ENCODE results near the gene SHANK3. TPM values are rescaled to one million over a fixed set of nuclear protein-coding genes. Genes with fewer than 3 reads are reported as not detected.

Gene SHANK3
- total RNA-seq, 1 donor from 2014 or later, result not detected

DNA sequence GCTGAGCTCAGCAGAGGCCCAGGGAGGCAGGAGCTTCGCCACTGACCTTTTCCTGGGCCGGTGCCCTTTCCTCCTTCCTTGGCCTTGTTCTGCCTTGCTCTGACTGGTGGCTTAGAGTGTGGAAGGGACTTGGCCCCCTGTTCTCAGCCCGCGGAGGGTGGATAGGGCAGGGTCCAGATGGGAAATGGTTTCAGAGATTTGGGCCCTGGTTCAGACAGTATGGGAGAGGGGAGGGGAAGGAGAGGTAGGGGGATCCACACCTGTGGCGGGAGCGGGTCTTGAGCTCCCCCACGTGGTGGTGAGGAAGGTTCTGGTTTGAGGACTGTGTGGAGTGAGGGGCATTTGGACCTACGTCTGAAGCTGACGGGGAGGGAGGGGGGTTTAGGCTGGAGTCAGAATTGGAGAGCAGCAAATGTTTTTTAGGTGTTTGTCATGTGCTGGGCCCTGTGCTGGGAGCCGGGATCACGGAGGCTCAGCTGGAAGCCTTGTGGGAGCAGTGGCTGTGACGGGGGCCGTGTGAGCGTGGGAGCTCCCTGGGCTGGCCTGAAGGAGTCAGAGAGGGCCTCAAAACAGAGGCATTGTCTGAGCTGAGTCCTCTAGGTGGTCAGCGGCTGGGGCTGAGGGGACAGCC, 27.2 kb downstream of the SHANK3 start:
- H3K36me3 Mint-ChIP-seq (ENCODE audit: low read depth), result no peaks in the 10 kb centered on the region

DNA sequence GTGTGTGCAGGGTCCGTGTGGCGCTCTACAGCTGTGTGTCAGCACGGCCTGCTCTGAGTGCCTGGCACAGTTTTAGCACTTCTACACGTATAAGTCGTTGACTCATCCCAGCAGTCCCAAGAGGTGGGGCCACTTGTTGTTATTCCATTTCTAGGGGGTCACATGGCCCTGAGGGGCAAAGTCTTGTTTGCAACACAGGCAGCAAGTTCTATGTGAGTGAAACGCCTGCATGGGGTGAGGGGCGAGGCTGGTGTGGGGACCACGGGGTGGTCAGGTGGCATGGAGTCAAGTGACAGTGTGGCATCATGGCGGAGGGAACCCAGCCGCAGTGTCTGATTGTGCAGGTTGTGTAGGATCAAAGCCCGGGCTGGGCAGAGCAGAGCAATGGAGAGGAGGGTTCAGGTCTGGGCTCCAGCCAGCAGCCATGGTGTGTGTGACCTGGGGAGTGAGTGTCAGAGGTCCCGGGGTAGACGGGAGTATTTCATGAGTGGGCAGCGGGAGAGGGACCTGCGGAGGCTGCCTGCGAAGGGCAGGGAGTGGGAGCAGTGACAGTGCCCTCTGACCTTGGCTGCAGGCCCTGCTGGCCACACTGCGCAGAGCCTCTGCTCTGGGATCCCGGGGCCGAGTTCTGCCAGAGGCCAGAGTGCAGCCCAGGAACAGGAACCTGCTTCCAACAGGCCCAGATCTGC, 27.9 kb downstream of the SHANK3 start:
- TF ChIP-seq, protein P1, sequence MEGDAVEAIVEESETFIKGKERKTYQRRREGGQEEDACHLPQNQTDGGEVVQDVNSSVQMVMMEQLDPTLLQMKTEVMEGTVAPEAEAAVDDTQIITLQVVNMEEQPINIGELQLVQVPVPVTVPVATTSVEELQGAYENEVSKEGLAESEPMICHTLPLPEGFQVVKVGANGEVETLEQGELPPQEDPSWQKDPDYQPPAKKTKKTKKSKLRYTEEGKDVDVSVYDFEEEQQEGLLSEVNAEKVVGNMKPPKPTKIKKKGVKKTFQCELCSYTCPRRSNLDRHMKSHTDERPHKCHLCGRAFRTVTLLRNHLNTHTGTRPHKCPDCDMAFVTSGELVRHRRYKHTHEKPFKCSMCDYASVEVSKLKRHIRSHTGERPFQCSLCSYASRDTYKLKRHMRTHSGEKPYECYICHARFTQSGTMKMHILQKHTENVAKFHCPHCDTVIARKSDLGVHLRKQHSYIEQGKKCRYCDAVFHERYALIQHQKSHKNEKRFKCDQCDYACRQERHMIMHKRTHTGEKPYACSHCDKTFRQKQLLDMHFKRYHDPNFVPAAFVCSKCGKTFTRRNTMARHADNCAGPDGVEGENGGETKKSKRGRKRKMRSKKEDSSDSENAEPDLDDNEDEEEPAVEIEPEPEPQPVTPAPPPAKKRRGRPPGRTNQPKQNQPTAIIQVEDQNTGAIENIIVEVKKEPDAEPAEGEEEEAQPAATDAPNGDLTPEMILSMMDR (IDR thresholded peaks at IDR 0.05), result no peak
- no peak for ATAC-seq (ENCODE audit: low read depth)
- CTCF ChIA-PET, result no interaction called here
- no peak for DNase-seq
- Mint-ChIP-seq H3K4me1 (no peaks in the 10 kb centered on the region), H3K27ac (no peak overlapping the region), H3K27me3 (peaks cover 12% of the 10 kb centered on the region), H3K36me3 (ENCODE audit: low read depth) (no peaks in the 10 kb centered on the region), H3K9me3 (no peaks in the 10 kb centered on the region), H3K4me3 (no peak overlapping the region)
- intact Hi-C loops (cut with micrococcal nuclease), result no loop called here
- POLR2A ChIA-PET, result no interaction called here

More for the DNA sequence above, 27.2 kb downstream of the SHANK3 start:
- Mint-ChIP-seq H3K4me3 (no peak overlapping the region), H3K27ac (no peak overlapping the region), H3K9me3 (no peaks in the 10 kb centered on the region), H3K27me3 (peaks cover 12% of the 10 kb centered on the region), H3K4me1 (no peaks in the 10 kb centered on the region)
- intact Hi-C loops (cut with micrococcal nuclease), result no loop called here
- ATAC-seq (ENCODE audit: low read depth) (no peak), DNase-seq (no peak)
- POLR2A ChIA-PET, result no interaction called here
- CTCF ChIA-PET, result no interaction called here
- TF ChIP-seq, protein P1 (IDR thresholded peaks at IDR 0.05), result no peak

DNA sequence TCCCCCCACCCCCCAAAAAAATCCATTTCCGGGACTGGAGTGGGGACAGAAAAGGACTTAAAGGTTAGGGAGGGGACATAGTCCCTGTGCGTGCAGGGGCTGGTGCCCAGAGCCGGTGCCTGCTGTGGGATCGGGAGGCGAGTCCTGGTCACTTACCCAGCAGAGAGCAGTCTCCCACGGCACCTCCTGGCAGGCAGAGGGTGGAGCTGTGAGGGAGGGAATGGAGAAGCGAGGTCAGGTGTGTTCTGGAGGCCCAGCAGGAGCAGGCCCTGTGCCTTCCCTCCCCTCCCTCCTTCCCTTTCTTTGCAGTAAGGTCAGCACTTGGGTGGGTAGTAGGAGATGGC, 28.4 kb downstream of the SHANK3 start:
- Mint-ChIP-seq H3K4me1 (no peaks in the 10 kb centered on the region), H3K9me3 (no peaks in the 10 kb centered on the region), H3K27ac (no peak overlapping the region), H3K36me3 (ENCODE audit: low read depth) (no peaks in the 10 kb centered on the region), H3K27me3 (peaks cover 9% of the 10 kb centered on the region), H3K4me3 (no peak overlapping the region)
- POLR2A ChIA-PET, result no interaction called here
- intact Hi-C loops (cut with micrococcal nuclease), result no loop called here
- TF ChIP-seq, protein P1 (IDR thresholded peaks at IDR 0.05), result no peak
- CTCF ChIA-PET, result no interaction called here
- DNase-seq (no peak), ATAC-seq (ENCODE audit: low read depth) (no peak)

DNA sequence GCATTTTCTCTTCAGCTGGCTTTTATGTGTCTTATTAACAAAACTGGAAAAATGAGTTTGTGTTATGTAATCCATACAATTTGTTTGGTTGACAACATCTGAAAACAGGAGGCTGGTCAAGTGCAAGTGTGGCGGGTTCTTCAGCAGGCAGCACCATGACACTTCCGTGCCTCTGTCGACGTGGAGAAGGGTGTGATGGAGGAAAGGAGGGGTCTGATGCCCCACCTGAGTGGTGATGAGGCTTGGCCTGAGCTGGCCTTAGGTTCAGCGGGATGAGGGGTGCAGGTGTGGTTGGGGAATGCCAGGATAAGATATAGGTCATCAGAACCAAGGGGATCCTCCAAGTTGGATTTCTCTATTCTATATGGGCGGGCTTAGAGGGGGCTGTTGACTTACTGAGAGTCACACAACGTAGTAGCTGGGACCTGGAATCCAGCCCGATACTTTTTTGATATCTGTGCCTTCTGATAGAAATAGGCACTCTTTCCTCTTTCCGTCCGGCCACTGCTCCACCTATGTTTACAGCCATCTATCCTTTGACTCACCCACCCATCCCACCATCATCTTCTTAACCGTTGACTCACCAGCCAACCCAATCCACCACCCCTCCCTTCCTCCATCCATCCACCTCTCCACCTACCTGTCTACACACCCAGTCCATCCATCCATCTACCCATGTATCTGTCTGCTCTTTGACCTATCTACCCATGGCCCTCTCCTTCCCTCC, 29.0 kb downstream of the SHANK3 start:
- Mint-ChIP-seq H3K36me3 (ENCODE audit: low read depth) (no peaks in the 10 kb centered on the region), H3K27ac (no peak overlapping the region), H3K4me1 (no peaks in the 10 kb centered on the region), H3K9me3 (no peaks in the 10 kb centered on the region), H3K27me3 (peaks cover 9% of the 10 kb centered on the region), H3K4me3 (no peak overlapping the region)
- CTCF ChIA-PET, result no interaction called here
- TF ChIP-seq, protein P1 (IDR thresholded peaks at IDR 0.05), result no peak
- intact Hi-C loops (cut with micrococcal nuclease), result no loop called here
- ATAC-seq (ENCODE audit: low read depth) (no peak), DNase-seq (no peak)
- POLR2A ChIA-PET, result no interaction called here

DNA sequence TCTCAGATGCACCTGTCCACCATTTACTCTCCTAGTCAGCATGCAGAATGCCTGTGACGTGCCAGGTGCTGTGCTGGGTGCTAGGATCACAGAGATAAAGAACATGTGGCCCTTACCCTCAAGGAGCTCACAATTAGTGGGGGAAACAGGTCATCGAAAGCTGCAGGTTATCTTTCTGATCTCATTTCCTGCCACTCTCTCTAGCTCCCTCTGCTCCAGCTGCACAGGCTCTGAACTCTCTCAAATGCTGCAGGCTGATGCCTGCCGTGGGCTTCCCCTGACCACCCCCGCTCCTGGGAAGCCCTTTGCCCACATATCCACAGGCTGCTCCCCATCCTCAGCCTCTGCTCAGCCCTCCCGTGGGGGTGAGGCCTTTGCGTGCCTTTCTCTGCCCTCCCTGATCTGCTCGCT, 29.6 kb downstream of the SHANK3 start:
- POLR2A ChIA-PET, result no interaction called here
- TF ChIP-seq, protein P1 (IDR thresholded peaks at IDR 0.05), result no peak
- Mint-ChIP-seq H3K27me3 (peaks cover 9% of the 10 kb centered on the region), H3K4me3 (no peak overlapping the region), H3K36me3 (ENCODE audit: low read depth) (no peaks in the 10 kb centered on the region), H3K4me1 (no peaks in the 10 kb centered on the region), H3K27ac (no peak overlapping the region), H3K9me3 (no peaks in the 10 kb centered on the region)
- ATAC-seq (ENCODE audit: low read depth) (no peak), DNase-seq (no peak)
- CTCF ChIA-PET, result no interaction called here
- intact Hi-C loops (cut with micrococcal nuclease), result no loop called here
